Peyer's patch (tissue), 4 donors: Measurements from ENCODE around the gene DSG2. TPM values are rescaled to one million over a fixed set of nuclear protein-coding genes. Genes with fewer than 3 reads are reported as not detected.

Source experiments
- DNase-seq, 3 donors: peaks; one replicate each; pipeline ENCODE4 v3.0.0-alpha.2; 2017 to 2019
- H3K27ac ChIP-seq, 4 donors: fragments of 200-600 bp; sonication (generic); one replicate each; pipeline ENCODE4 v1.5.1; 2016 to 2019
- H3K27me3 ChIP-seq, 2 donors: fragments of 200-600 bp; sonication (generic); one replicate each; pipeline ENCODE4 v1.5.1; 2019
- H3K36me3 ChIP-seq, 3 donors: fragments of 200-600 bp; sonication (generic); one replicate each; pipeline ENCODE4 v1.5.1; 2016 to 2019
- H3K4me1 ChIP-seq, 4 donors: fragments of 200-600 bp; sonication (generic); one replicate each; pipeline ENCODE4 v1.5.1; 2016 to 2019
- H3K4me3 ChIP-seq, 4 donors: fragments of 200-600 bp; sonication (generic); 1 replicate in 3 of 4; 2 replicates in 1 of 4; pipeline ENCODE4 v1.5.1; 2016 to 2019; ENCODE audit warnings: mild to moderate bottlenecking in 1 of 4
- H3K9me3 ChIP-seq, 4 donors: fragments of 200-600 bp; sonication (generic); one replicate each; pipeline ENCODE4 v1.5.1; 2016 to 2019; ENCODE audit warnings: mild to moderate bottlenecking in 1 of 4
- POLR2A ChIP-seq, 2 donors: fragments of 450-650 bp; IDR thresholded peaks; one replicate each; pipeline ENCODE4 v1.5.1; 2017; ENCODE audit warnings: antibody characterized with exemption in 2 of 2, mild to moderate bottlenecking in 2 of 2, moderate library complexity in 2 of 2
- total RNA-seq, 4 donors: library from RNA; depleted of rRNA; stranded (reverse); fragments of >200 nt; gene quantifications; one replicate each; pipeline ENCODE4 v1.1.0, GENCODE V29; 2016
- TF ChIP-seq, protein P1 (sequence below), 6 experiments: fragments of 450-650 bp in 4 of 6; fragments of 200-600 bp in 2 of 6; sonication (generic) in 1 of 6; IDR thresholded peaks; one replicate each; pipeline ENCODE4 v1.5.1; 2017 to 2019; ENCODE audit warnings: antibody characterized with exemption in 6 of 6, mild to moderate bottlenecking in 3 of 6, moderate library complexity in 1 of 6

The DSG2 gene
- total RNA-seq, 4 donors from 2014 or later: 19.8 to 173 (median 128) TPM

DNA sequence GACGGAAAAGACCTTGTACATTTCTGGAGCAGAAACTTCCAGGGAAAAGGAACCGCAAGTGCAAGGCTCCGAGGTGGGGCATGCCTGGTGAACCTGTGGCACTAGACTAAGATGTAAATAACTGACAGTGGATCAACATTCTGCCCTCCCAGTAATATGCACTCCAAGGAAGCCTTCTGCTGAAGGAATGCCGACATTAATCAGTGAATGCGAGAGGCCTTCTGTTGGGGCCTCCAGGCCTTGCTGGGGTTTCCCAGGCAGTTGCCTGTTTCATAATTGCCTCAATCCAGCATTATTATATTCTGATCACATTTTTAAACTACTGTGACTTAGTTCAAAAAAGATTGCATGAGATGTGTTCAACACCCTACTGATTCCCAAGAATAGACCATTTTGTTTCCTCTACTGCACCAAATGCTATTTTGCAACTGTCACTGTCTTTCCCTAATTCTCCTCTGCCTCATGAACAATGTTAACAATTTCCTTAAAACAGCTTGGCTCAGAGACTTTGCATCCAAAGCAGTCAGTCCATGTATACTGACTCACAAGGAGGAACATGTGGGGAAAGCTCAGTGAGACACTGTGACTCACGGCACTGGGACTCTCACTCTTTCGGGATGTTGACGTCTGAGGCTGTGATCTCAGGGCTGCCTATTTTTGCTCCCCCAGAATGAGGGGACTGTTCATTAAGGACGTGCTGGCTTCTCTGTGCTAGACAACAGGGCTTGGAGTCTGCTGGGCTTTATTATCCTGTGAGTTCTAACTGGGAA is 10.5 kb upstream of the DSG2 start:
- Histone ChIP-seq H3K36me3 (no peaks in the 10 kb centered on the region), H3K27me3 (no peaks in the 10 kb centered on the region), H3K9me3 (no peaks in the 10 kb centered on the region), H3K27ac (no peak overlapping the region), H3K4me3 (no peak overlapping the region), H3K4me1 (peaks cover 0 to 8% (median 0%) of the 10 kb centered on the region in 4 donors)
- no peak for DNase-seq
- TF ChIP-seq POLR2A (IDR thresholded peaks at IDR 0.05): no peak
- TF ChIP-seq, protein P1, sequence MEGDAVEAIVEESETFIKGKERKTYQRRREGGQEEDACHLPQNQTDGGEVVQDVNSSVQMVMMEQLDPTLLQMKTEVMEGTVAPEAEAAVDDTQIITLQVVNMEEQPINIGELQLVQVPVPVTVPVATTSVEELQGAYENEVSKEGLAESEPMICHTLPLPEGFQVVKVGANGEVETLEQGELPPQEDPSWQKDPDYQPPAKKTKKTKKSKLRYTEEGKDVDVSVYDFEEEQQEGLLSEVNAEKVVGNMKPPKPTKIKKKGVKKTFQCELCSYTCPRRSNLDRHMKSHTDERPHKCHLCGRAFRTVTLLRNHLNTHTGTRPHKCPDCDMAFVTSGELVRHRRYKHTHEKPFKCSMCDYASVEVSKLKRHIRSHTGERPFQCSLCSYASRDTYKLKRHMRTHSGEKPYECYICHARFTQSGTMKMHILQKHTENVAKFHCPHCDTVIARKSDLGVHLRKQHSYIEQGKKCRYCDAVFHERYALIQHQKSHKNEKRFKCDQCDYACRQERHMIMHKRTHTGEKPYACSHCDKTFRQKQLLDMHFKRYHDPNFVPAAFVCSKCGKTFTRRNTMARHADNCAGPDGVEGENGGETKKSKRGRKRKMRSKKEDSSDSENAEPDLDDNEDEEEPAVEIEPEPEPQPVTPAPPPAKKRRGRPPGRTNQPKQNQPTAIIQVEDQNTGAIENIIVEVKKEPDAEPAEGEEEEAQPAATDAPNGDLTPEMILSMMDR (IDR thresholded peaks at IDR 0.05): no peak

DNA sequence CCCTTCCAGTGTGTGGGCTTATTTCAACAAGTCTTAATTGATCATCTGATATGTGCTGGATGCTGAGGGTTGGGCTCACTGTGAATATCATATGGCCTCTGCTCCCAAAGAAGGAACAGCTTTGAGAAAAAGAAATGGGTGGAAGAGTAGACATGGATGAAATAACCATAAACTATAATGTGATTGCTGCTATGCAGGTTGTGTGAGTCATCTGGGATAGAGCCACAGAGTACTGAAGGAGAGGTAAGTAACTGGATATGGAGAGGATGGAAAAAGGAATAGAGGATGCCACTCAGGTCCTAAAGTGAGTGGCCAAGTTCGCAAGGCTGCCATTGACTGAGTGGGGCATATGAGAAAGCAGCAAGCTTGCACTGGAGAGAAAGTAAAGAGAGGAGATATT is 8.7 kb upstream of the DSG2 start:
- Histone ChIP-seq H3K9me3 (no peaks in the 10 kb centered on the region), H3K4me3 (no peak overlapping the region), H3K36me3 (no peaks in the 10 kb centered on the region), H3K27me3 (no peaks in the 10 kb centered on the region), H3K4me1 (peaks cover 0 to 8% (median 0%) of the 10 kb centered on the region in 4 donors), H3K27ac (peak overlapping the region in 2 of 4 donors; percentile 78 to 81)
- TF ChIP-seq, protein P1 (IDR thresholded peaks at IDR 0.05): no peak
- no peak for TF ChIP-seq POLR2A (IDR thresholded peaks at IDR 0.05)
- DNase-seq: no peak

- H3K4me1 ChIP-seq: peaks cover 0 to 8% (median 0%) of the 10 kb centered on the region in 4 donors
- peak in 1 of 3 donors; percentile 61 for DNase-seq
- no peaks in the 10 kb centered on the region for H3K27me3 ChIP-seq
- no peak overlapping the region for H3K4me3 ChIP-seq
- H3K9me3 ChIP-seq: no peaks in the 10 kb centered on the region
- H3K27ac ChIP-seq: peak overlapping the region in 3 of 4 donors; percentile 4 to 81 (median 78)
- no peaks in the 10 kb centered on the region for H3K36me3 ChIP-seq
- TF ChIP-seq POLR2A (IDR thresholded peaks at IDR 0.05): no peak
- TF ChIP-seq, protein P1 (IDR thresholded peaks at IDR 0.05): no peak
These were observed 7.6 kb upstream of the DSG2 start for GRCh38 chr18:31490387-31490786.

- H3K4me3 ChIP-seq: no peak overlapping the region
- H3K36me3 ChIP-seq: no peaks in the 10 kb centered on the region
- TF ChIP-seq, protein P1 (IDR thresholded peaks at IDR 0.05): no peak
- no peak for TF ChIP-seq POLR2A (IDR thresholded peaks at IDR 0.05)
- DNase-seq: no peak
- H3K27me3 ChIP-seq: no peaks in the 10 kb centered on the region
- H3K27ac ChIP-seq: peak overlapping the region in 2 of 4 donors; percentile 78 to 81
- no peaks in the 10 kb centered on the region for H3K9me3 ChIP-seq
- peaks cover 0 to 8% (median 0%) of the 10 kb centered on the region in 4 donors for H3K4me1 ChIP-seq
These were observed 7.1 kb upstream of the DSG2 start for GRCh38 chr18:31490833-31491232.

- no peak for TF ChIP-seq POLR2A (IDR thresholded peaks at IDR 0.05)
- TF ChIP-seq, protein P1 (IDR thresholded peaks at IDR 0.05): no peak
- H3K9me3 ChIP-seq: no peaks in the 10 kb centered on the region
These were observed 6.4 kb upstream of the DSG2 start for GRCh38 chr18:31491586-31491985.

More at GRCh38 chr18:31491586-31491985, 6.4 kb upstream of the DSG2 start:
- Histone ChIP-seq H3K36me3 (no peaks in the 10 kb centered on the region), H3K27me3 (no peaks in the 10 kb centered on the region), H3K4me3 (no peak overlapping the region), H3K4me1 (peaks cover 0 to 8% (median 0%) of the 10 kb centered on the region in 4 donors), H3K27ac (no peak overlapping the region)
- no peak for DNase-seq
